Activated naive CD4-positive, alpha-beta T cell treated with anti-CD3 and anti-CD28 coated beads, Interleukin-2, amount 50 U/mL, for 72 hours (primary cell): Measurements from ENCODE around the gene ITFG1. TPM values are rescaled to one million over a fixed set of nuclear protein-coding genes. Genes with fewer than 3 reads are reported as not detected.

ENCODE experiments used
- ATAC-seq, 2 donors: fragments of 150-1000 bp; cut with Tn5 transposase; 2 replicates each; pipeline ENCODE4 v1.10.0; 2021; ENCODE audit warnings: mild to moderate bottlenecking in 2 of 2, moderate library complexity in 2 of 2
- DNase-seq, 2 donors: peaks; one replicate each; pipeline ENCODE4 v3.0.0; 2021 to 2022; ENCODE audit warnings: low spot score in 2 of 2
- H3K27ac Mint-ChIP-seq, 2 donors: one replicate each; pipeline ENCODE4 v1.8.0; 2022; ENCODE audit warnings: mild to moderate bottlenecking in 2 of 2, mixed read lengths in 2 of 2
- H3K36me3 Mint-ChIP-seq, 2 donors: one replicate each; pipeline ENCODE4 v1.8.0; 2022; ENCODE audit warnings: mixed read lengths in 2 of 2
- H3K9me3 Mint-ChIP-seq, 2 donors: one replicate each; pipeline ENCODE4 v1.8.0; 2022; ENCODE audit warnings: mixed read lengths in 2 of 2
- total RNA-seq, 2 donors: library from RNA; stranded (reverse); gene quantifications; one replicate each; pipeline ENCODE4 v1.2.3, GENCODE V29; 2022

ITFG1 gene
- total RNA-seq, result 10 to 100 TPM; 14.1 to 15.9 TPM

DNA sequence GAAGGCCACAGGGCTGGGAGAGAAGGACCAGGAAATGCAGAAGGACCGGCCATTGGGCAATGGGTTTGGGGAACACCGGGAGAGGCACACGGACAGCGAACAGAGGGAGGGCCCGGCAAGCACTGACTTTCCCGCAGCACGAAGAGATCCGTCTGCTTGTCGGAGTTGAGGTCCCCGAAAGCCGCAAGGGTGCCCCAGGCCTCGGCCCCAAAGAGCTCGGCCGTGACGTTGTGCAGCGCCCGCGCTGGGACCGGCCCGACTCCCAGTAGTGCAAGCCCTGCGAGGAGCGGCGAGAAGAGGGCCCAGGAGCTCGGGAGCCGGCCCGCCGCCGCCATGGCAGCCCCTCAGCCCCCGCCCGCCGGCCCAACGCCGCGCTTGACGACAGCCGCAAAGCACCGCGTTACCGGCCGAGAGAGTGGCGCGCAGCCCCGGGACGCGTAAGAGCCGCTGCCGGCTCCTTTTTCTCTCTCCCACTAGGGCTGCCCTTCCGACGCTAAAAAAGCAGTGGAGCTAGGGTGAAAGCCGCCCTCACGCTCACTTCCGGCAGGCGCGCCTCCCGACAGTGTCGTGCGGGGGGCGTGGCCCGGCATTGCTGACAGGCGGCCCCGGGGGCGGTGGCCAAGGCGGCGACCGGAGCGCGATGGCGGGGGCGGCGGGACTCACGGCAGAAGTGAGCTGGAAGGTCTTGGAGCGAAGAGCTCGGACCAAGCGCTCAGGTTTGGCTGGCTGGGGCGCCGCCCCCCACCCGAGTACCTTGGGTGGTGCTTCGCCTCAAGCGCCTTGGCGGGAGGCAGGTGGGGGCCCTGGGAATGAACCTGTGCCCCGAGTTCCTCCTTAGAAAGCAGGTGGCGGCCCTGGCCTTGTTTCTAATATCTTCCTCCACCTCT is at the start of gene ITFG1, which contains the start of gene PHKB:
Gene ITFG1 (minus strand): TSS at position 353 of the 887 bp plus-strand sequence. CDS start 18 bp downstream, at position 335.
Gene PHKB (plus strand): TSS at position 621 of the 887 bp plus-strand sequence. CDS start 20 bp downstream, at position 641.
- peaks cover 17% of the 10 kb centered on the region in 2 donors for H3K36me3 Mint-ChIP-seq
- H3K27ac Mint-ChIP-seq, result peak within 1 kb of the TSS; percentile 95 to 98
- H3K9me3 Mint-ChIP-seq, result no peaks in the 10 kb centered on the region
- peak; percentile 92 to 94 for ATAC-seq
- DNase-seq, result peak; percentile 93 to 96

DNA sequence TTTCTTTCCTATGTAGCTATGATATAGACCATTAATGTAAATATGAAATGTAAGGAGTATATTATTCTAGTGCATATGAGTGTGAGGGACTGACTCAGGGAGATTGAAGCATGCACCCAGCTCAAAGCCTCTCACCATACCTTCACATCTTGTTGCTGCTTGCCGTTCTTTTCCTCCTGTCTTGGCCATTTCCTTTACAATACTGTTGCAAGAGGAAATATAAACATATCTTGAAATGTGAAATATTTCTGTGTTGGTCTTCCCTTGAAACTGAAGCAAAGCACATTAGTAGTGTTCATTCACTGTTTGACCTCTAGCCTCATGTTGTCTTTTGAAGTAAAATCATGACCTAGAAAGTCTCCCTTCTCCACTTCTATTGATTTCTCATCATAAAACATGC is 46.8 kb upstream of the ITFG1 start:
- Mint-ChIP-seq H3K9me3 (no peaks in the 10 kb centered on the region), H3K36me3 (peaks cover 5 to 7% of the 10 kb centered on the region in 2 donors)
- ATAC-seq, result no peak

DNA sequence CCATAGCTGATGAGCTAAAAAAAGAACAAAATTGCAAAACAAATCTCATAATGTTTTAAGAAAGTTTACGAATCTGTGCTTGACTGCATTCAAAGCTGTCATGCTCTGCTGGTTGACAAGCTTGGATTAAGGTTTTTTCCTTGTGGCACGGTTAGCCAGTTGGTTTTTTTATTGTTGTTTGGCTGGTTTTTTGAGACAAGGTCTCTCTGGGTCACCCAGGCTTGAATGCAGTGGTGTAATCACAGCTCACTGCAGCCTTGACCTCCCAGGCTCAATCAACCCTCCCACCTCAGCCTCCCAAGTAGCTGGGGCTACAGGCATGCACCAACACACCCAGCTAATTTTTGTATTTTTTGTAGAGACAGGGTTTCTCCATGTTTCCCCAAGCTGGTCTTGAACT is 45.9 kb upstream of the ITFG1 start:
- Mint-ChIP-seq H3K9me3 (no peaks in the 10 kb centered on the region), H3K27ac (no peak overlapping the region), H3K36me3 (peaks cover 5 to 7% of the 10 kb centered on the region in 2 donors)
- no peak for DNase-seq
- ATAC-seq, result no peak

More for the DNA sequence above, 46.8 kb upstream of the ITFG1 start:
- no peak for DNase-seq
- no peak overlapping the region for H3K27ac Mint-ChIP-seq

DNA sequence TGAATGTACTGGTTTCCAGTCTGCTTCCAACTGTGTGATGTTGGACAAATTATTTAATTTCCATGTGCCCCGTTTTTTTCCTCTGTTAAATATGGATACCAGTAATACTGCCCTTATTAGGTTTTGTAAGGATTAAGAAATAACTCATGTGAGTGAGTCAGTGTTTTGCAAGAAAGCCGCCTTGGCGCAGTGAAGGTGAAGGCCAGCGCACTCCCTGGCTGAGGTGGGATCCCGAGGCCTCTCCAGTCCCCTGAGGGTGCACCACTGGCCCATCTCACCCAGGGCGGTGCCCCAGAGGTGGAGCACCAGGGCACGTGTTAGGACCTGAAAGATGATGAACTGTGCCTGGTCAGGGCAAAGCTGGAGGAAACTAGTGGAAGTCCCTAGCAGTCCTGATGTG is 43.7 kb upstream of the ITFG1 start:
- DNase-seq (no peak), ATAC-seq (no peak)
- no peaks in the 10 kb centered on the region for H3K9me3 Mint-ChIP-seq
- peaks cover 4 to 14% of the 10 kb centered on the region in 2 donors for H3K36me3 Mint-ChIP-seq
- no peak overlapping the region for H3K27ac Mint-ChIP-seq

DNA sequence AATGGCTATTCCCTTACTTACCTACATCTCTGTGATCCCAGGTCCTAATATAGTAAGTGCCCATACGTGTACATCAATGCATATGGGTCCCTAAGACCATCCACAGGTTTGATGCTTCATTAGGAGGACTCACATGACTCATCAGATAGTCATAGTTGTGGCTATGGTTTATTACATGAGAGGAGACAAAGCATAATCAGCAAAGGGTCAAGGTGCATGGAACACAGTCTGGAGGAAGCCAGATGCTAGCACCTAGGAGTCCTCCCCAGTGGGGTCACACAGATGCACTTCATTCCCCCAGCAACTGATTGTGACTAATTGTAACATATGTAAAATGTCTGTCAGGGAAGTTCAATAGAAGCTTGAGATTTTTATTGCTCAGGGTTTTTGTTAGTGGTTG is 43.1 kb upstream of the ITFG1 start:
- H3K36me3 Mint-ChIP-seq, result peaks cover 4 to 20% of the 10 kb centered on the region in 2 donors

DNA sequence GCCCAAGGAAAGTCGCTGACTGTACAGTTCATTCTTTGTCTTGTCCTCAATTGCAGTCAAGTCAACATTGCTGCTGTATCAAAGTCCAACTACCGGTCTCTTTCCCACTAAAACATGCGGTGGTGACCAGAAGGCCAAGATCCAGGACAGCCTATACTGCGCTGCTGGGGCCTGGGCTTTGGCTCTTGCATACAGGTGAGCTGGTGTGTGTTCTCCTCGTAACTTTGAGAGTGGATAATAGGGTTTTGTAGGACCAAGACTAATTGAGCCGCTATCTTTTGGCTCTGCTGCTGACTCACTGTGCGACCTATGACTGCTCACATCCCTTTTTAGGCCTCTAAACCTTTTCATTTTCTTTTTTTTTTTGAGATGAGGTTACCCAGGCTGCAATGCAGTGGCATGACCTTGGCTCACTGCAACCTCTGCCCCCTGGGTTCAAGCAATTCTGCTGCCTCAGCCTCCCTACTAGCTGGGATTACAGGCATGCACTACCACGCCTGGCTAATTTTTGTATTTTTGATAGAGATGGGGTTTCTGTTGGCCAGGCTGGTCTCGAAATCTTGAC is 38.9 kb upstream of the ITFG1 start:
- peaks cover 8 to 27% of the 10 kb centered on the region in 2 donors for H3K36me3 Mint-ChIP-seq

More for the DNA sequence above, 43.1 kb upstream of the ITFG1 start:
- ATAC-seq, result no peak
- no peaks in the 10 kb centered on the region for H3K9me3 Mint-ChIP-seq
- no peak for DNase-seq
- no peak overlapping the region for H3K27ac Mint-ChIP-seq

DNA sequence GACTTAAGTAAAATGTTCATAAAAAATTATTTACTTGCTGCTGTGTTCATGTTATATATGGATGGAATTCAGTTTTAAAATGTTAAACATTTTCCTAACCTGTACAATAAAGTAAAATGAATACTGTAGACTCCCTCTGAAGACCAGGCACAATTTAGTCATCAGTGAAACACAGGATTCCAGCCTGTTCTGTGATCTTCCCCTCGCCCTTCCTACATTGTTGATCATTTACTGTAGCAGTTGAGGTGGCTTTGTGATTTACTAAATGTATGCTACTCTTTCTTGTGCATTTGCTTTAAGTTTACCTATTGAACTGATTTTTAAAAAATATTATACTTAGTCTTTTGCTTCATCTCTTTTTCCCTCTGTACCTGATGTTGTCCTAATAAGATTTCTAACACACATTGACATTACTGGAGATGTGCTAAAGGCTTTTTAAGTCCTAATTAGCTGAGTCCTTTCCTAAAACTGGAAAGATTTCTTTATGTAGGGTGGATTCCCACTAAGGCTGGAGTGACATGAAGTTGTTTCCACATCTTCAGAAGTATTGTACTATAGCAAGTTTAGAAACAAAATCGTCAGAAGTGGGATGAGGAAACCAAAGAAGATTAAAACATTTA is 38.3 kb upstream of the ITFG1 start:
- no peak overlapping the region for H3K27ac Mint-ChIP-seq
- H3K9me3 Mint-ChIP-seq, result no peaks in the 10 kb centered on the region
- peaks cover 8 to 26% of the 10 kb centered on the region in 2 donors for H3K36me3 Mint-ChIP-seq
- ATAC-seq (no peak), DNase-seq (no peak)

More for the DNA sequence above, 38.9 kb upstream of the ITFG1 start:
- ATAC-seq (no peak), DNase-seq (no peak)
- no peaks in the 10 kb centered on the region for H3K9me3 Mint-ChIP-seq
- H3K27ac Mint-ChIP-seq, result no peak overlapping the region

DNA sequence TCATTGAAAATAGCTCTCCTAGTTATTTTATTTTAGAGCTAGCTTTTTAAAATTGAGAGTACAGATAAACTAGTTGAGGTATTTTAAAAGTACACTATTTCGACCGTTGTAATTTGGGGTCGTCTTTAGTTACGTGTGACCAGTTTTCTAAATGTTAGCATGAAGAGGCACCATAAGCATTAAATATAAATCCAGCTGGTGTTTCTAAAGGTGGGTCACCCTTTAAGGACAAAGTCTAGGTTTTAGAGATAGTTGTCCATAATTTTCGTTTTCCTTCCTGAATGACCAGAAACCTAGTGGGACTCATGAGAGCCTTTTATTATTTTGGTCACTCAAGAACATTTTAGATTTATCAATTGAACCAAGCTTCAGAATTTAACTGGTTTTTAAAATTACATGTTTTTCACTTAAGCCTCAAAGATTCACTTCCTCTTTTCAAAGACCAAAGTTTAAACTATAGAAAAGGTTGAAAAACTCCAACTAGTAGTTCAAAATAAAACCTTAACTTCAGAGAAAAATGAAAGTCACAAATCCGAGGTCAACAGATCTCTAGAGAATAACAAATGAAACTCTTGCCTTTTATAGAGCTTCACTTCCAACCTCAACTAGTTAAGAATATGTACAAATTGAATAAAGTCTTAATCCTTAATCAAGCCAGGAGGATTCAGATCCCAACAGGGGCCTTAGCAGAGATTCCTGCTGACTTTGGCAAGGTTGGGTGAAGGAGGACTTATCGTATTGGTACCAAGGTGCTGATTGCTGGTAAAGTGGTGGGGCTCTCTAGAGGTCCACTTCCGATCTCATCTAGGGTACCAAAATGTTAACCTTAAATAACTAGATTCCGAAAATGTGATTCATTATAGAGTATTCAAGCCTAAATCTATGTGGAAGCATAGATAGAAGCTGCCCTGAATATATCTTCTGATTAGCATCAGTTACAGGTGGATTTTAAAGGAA is 32.8 kb upstream of the ITFG1 start:
- peaks cover 14 to 15% of the 10 kb centered on the region in 2 donors for H3K9me3 Mint-ChIP-seq
- DNase-seq (no peak), ATAC-seq (no peak)
- H3K27ac Mint-ChIP-seq, result peak overlapping the region in 1 of 2 donors; percentile 81
- H3K36me3 Mint-ChIP-seq, result peaks cover 29 to 48% of the 10 kb centered on the region in 2 donors

DNA sequence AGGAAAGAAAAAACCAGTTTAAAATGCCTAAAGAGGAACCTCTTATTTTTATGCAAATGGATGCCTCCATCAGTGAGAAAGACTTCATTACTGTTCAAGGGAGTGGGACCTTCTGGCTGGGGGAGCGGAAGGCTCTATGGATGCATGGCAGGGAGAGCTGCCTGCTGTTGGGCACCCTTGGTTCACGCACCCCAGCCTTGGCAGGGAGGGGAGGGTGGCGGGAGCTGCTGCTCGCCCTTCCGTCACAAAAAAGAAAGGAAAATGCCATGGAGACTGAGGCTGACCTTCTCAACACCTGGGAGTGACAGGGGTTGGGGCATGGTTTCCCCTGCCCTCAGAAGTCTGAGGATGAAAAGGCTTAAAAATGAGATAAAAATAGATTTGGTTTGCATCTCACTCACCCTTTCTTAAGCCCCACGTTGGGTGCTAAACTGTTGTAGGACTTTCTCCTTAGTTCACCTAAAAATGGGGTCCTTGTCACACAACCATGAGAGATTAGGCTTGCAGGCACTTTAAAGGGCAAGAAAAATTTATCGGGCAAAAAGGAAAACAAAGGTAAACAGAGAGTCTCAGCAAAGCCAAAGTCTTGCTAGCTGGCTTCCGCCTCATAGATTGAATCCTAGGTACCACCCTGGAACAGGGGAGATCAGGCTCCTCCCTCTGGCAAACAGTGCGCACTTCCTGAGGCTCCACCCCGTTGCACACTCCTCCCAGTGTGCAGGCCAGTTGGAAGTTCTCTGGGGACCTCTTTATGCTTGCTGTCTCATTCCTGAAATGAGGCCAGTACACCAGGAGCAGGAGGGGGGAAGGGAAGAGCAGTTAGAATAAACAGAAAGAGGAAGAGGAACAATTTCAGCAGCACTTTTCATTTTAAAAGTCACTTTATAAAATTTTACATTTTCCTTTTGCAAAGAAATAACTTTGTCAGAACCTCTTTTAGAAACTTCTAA is 31.8 kb upstream of the ITFG1 start:
- DNase-seq (no peak), ATAC-seq (peak in 1 of 2 donors; percentile 67)
- peaks cover 39 to 42% of the 10 kb centered on the region in 2 donors for H3K36me3 Mint-ChIP-seq
- peaks cover 14 to 19% of the 10 kb centered on the region in 2 donors for H3K9me3 Mint-ChIP-seq
- peak overlapping the region; percentile 79 to 81 for H3K27ac Mint-ChIP-seq

DNA sequence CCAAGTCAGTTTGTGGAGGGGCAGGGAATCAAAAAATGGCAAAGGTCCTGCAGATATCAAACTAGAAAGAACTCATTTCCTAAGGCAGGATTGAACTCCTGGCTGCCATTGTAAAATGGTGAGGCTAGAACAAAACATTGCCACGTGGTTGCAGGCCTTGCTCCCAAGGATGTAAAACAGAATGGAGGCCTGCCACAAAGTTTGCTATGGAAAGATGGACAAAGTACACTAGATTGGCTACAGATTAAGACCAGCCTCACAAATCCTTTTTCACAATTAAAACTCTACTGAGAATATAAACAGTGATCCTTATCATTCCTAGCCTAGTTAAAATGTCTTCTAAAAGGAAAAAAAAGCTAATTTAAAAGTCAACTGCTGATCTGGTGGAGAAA is 31.2 kb upstream of the ITFG1 start:
- peaks cover 41 to 42% of the 10 kb centered on the region in 2 donors for H3K36me3 Mint-ChIP-seq
- peaks cover 14 to 19% of the 10 kb centered on the region in 2 donors for H3K9me3 Mint-ChIP-seq
- H3K27ac Mint-ChIP-seq, result peak overlapping the region in 1 of 2 donors; percentile 81
- no peak for DNase-seq
- no peak for ATAC-seq

DNA sequence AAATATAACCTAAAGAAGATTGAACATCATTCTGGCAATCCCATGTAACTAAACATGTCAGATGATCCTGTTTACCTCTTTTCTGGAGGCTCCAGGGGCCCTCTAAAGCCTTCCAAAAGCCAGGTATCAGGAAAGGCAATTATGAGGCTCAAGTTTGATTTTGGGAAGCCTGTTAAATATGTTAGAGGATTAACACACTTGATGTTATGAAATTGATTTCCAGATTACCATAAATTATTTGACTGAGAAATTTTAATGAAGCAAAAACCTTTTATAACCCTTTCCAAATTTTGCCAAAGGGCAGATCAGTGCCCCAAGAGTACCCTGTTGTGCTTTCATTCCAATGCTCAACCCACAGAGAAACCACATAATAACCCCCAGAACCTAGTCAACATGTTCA is 29.6 kb upstream of the ITFG1 start:
- Mint-ChIP-seq H3K36me3 (peaks cover 41 to 42% of the 10 kb centered on the region in 2 donors), H3K9me3 (peaks cover 14 to 19% of the 10 kb centered on the region in 2 donors), H3K27ac (no peak overlapping the region)
- DNase-seq (no peak), ATAC-seq (no peak)

DNA sequence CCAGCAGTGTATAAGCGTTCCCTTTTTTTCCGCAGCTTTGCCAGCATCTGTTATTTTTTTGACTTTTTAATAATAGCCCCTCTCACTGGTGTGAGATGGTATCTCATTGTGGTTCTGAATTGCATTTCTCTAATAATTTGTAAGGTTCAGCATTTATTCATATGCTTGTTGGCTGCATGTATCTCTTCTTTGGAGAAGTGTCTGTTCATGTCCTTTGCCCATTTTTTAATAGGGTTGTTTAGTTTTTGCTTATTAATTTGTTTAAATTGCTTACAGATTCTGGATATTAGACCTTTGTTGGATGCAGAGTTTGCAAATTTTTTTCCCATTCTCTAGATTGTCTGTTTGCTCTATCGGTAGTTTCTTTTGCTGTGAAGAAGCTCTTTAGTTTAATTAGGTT is 27.2 kb upstream of the ITFG1 start:
- ATAC-seq (no peak), DNase-seq (no peak)
- H3K36me3 Mint-ChIP-seq, result peaks cover 40 to 42% of the 10 kb centered on the region in 2 donors
- no peak overlapping the region for H3K27ac Mint-ChIP-seq
- H3K9me3 Mint-ChIP-seq, result peaks cover 13 to 19% of the 10 kb centered on the region in 2 donors

DNA sequence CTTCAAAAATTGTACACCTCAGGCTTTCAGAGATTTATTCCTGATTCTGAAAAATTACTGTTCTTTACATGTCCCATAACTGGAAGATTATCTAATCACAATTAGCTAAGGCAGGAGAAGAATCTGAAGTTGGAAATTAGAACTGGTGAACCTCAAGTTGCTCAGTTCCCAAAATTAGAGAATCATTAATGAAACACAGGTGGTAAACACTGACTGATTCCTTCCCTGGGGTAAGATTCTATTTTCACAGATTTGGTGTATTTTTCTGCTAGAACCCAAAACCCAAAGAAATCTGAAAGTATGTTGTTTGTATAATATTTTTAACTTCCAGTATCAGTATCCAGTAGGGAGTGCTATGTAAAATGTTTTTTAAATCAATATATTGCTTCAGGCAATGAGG is 26.0 kb upstream of the ITFG1 start:
- Mint-ChIP-seq H3K36me3 (peaks cover 28 to 40% of the 10 kb centered on the region in 2 donors), H3K9me3 (peaks cover 10 to 14% of the 10 kb centered on the region in 2 donors), H3K27ac (no peak overlapping the region)
- ATAC-seq, result no peak
- DNase-seq, result no peak

DNA sequence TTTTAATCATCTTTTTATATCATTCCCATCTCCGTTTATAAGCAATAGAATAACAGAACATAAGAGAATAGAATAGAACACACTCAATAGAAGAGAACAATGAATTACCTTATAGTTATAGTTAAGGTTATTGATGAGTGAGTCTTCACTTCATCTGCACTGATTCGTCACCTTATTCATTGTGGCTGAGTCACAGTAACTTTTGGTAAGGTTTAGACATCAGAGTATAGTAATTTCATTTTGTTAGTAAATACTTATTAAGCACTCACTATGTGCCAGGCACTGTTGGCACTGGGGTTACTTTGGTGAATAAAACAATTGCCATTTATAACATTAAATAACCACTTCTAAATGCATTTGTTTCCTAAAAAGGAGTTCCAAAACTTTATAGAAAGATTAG is 22.8 kb upstream of the ITFG1 start:
- Mint-ChIP-seq H3K36me3 (peaks cover 7 to 21% of the 10 kb centered on the region in 2 donors), H3K9me3 (peaks cover 3 to 4% of the 10 kb centered on the region in 2 donors), H3K27ac (no peak overlapping the region)
- DNase-seq, result no peak
- no peak for ATAC-seq
